Measurements from ENCODE around the gene USP27X.

The USP27X gene

DNA sequence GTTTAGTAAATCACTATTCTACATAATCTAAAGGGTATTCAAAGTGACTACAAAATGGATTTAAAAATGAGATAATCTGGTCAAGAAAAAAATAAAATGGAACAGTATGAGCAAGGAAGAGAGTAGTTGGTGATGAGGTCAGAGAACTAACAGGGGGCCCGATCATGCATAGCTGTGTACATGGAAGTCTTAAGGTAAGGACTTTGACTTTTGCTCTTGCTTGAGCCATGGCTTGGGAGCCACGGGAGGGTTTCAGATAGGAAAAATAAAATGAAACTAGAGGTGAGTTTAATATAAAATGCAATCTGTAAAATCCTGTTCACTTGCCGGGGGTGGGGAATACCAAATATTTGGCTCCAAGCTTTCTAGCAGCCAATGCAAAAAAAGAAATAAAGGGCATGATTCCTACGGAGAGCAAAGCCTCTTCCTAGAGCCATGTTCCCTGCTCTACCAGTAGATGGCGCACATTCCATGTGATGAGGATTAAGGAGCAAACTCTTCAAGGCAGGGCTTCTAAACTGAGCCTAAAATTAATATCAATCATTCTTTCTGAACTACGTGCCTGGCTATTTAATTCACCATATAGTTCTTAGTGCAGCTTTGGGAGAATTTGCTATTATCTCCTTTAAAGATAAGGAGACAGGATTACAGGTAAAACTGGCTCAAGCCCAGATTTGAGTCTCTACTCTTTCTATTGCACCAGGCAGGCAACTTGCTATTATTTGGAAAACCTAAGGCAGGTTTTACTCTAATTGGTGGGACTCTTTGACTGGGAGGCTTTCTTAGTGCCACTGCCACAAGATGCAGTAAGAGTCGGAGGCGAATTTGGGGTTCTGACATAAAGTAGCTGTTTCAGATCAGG lies 36.3 kb downstream of the USP27X start:
- peak; percentile 23 for DNase-seq (ENCODE audit: low spot score)
- Mint-ChIP-seq H3K27me3 (ENCODE audit: low read depth) (no peaks in the 10 kb centered on the region), H3K9me3 (no peaks in the 10 kb centered on the region), H3K4me3 (no peak overlapping the region), H3K27ac (no peak overlapping the region), H3K4me1 (ENCODE audit: low read depth) (peaks cover under 1% of the 10 kb centered on the region), H3K36me3 (ENCODE audit: low read depth) (no peaks in the 10 kb centered on the region)

DNA sequence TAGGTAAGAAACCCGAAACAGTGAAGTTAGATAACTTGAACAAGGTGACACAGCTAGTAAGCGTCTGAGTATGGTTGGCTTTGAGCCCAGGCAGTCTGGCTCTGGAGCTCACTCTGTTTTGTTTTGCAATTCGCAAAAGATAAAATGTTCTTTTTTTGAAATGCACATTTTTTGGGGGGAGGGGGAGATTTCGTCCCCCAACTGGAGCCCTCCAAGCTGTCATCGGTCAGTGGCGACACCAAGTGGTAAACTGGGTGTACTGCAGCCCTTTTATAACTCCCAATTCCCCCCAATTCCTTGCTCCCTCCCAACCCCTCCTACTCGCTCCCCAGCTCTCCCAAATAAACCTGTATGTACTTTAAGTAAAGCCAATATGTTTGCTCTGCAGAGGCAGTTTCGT lies 40.3 kb downstream of the USP27X start:
- H3K9me3 Mint-ChIP-seq: no peaks in the 10 kb centered on the region
- H3K27ac Mint-ChIP-seq: no peak overlapping the region
- H3K4me1 Mint-ChIP-seq (ENCODE audit: low read depth): peaks cover 10% of the 10 kb centered on the region
- no peaks in the 10 kb centered on the region for H3K27me3 Mint-ChIP-seq (ENCODE audit: low read depth)
- DNase-seq (ENCODE audit: low spot score): no peak
- H3K36me3 Mint-ChIP-seq (ENCODE audit: low read depth): peaks cover 2% of the 10 kb centered on the region
- no peak overlapping the region for H3K4me3 Mint-ChIP-seq

DNA sequence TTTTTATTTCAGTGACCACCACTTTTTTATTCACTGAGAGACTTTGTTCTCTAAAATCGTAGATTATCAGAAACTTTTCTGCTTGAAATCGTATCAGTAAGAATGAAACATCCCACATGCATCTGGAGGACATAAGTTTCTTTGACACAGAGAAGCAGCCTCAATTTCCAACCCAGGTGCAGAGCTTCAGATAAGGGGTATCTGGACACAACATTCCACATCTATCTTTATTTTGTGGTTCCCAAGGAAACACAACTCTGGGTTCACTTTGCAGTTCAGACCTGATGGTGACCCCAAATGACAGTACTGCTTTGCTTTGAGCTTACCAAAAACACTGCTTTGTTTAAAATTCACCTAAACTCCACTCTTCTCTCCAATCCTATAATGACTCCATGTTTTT lies 41.8 kb downstream of the USP27X start:
- Mint-ChIP-seq H3K27ac (no peak overlapping the region), H3K27me3 (ENCODE audit: low read depth) (no peaks in the 10 kb centered on the region), H3K9me3 (no peaks in the 10 kb centered on the region), H3K4me3 (no peak overlapping the region), H3K36me3 (ENCODE audit: low read depth) (peaks cover 4% of the 10 kb centered on the region), H3K4me1 (ENCODE audit: low read depth) (peaks cover 10% of the 10 kb centered on the region)
- no peak for DNase-seq (ENCODE audit: low spot score)

DNA sequence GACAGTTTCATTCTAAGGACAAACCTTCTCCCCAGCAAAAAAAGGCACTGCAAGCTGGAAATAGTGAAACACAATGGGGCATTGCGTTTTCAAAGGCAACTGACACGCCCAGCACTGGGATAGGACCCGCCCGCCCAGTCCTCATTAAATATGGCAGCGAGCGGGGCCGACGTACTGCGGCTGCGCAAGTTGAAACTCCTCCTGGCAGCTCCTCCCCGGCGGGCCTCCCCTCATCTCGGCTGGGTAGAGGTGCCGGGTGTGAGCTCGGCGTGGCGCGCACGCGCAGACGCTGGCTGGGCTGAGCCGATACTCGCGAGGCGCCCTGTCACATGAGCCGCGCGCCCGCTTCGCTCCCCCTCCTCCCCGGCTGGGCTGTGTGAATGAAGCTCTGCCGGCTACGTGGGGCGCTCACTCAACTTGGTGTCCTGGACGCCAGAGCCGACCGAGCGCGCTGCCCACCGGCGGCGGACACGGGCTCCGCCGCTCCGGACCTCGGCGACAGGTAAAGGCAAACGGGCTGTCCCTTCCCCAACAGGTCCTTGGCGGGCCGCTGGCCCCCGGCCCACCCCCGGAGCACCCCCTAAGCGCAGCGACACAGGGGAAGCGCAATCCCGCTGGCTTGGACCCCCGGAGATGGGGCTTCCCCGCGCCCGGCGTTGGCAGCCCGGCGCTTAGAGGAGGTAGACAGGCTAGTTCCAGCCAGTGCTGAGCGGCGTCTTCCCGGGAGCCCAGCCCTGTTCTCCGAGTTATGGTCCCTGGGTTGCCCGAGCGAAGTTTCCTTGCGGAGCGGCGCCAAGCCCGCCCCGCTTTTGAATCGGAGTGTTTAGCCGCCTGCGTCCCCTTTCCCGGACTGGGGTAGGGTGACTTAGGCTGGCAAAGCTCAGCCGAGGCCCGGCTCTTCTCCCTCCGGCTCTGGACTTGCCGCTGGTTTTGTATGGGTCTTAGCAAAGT lies 43.3 kb downstream of the USP27X start, which contains the start of gene CLCN5:
Gene CLCN5, plus strand, starts transcription at position 306 of the 951 bp plus-strand sequence. CDS start 2,703 bp downstream, outside the sequence.
- Mint-ChIP-seq H3K27me3 (ENCODE audit: low read depth) (no peaks in the 10 kb centered on the region), H3K36me3 (ENCODE audit: low read depth) (peaks cover 5% of the 10 kb centered on the region), H3K4me3 (peak within 1 kb of the TSS; percentile 81), H3K4me1 (ENCODE audit: low read depth) (peaks cover 12% of the 10 kb centered on the region), H3K9me3 (no peaks in the 10 kb centered on the region), H3K27ac (peak within 1 kb of the TSS; percentile 57)
- peak; percentile 93 for DNase-seq (ENCODE audit: low spot score)

DNA sequence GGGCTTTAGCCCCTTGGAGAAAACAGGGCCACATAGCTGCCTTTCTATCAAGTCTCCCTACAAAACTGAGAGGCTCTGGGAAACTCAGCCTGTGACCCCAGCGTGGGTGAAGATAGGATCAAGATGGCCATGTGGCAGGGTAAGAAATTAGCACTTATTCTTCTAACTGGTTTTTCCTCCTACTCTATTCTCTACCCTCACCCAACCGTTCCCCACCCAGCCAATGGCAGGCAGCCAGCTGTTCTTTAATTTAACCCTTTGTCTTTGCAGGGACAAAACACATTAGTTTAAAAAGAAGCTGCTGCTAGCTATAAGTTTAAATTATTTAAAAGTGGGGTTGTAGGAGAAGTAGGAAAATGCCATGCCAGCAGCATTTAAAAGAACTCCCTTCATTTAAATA lies 45.9 kb downstream of the USP27X start:
- Mint-ChIP-seq H3K4me3 (no peak overlapping the region), H3K4me1 (ENCODE audit: low read depth) (peaks cover 12% of the 10 kb centered on the region), H3K36me3 (ENCODE audit: low read depth) (peaks cover 5% of the 10 kb centered on the region), H3K27me3 (ENCODE audit: low read depth) (no peaks in the 10 kb centered on the region), H3K9me3 (no peaks in the 10 kb centered on the region), H3K27ac (no peak overlapping the region)
- no peak for DNase-seq (ENCODE audit: low spot score)

DNA sequence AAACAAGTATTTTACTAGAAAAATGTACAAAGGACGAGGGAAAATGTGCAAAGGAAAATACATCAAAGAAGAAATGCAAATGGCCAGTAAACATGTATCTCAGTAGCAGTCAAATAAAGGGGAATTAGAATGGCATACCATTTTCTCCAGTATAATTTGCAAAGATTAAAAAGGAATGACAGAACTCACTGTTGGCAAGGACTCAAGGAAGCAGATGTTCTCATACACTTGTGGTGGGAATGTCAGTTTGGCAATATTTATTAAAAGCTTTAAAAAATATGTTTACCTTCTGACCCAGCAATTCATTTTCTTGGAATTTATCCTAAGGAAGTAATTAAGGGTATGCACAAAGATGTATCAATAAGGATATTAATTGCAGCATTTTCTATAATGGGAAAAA lies 50.8 kb downstream of the USP27X start:
- no peak overlapping the region for H3K4me3 Mint-ChIP-seq
- DNase-seq (ENCODE audit: low spot score): no peak
- H3K36me3 Mint-ChIP-seq (ENCODE audit: low read depth): peaks cover 2% of the 10 kb centered on the region
- no peaks in the 10 kb centered on the region for H3K27me3 Mint-ChIP-seq (ENCODE audit: low read depth)
- no peaks in the 10 kb centered on the region for H3K9me3 Mint-ChIP-seq
- H3K27ac Mint-ChIP-seq: no peak overlapping the region
- peaks cover 2% of the 10 kb centered on the region for H3K4me1 Mint-ChIP-seq (ENCODE audit: low read depth)

All from T-helper 2 cell treated with Interferon-gamma antibody and Interleukin-4, amounts not matched to agents 5 μg/mL and 100 μg/mL, for 36 hours (primary cell).